ENCODE results near the gene LASP1. TPM values are rescaled to one million over a fixed set of nuclear protein-coding genes. Genes with fewer than 3 reads are reported as not detected.
A peak's percentile ranks its signal among the peaks of the same experiment; 100 is the strongest.

The LASP1 gene, protein sequence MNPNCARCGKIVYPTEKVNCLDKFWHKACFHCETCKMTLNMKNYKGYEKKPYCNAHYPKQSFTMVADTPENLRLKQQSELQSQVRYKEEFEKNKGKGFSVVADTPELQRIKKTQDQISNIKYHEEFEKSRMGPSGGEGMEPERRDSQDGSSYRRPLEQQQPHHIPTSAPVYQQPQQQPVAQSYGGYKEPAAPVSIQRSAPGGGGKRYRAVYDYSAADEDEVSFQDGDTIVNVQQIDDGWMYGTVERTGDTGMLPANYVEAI
- 100 to 1,000 TPM; 160 to 172 TPM for total RNA-seq

GRCh38 chr17:38869526-38870258 lies at the start of gene LASP1:
TSS of gene LASP1 (plus strand) at chr17:38870058. CDS start at chr17:38870190, 132 bp downstream.
- Mint-ChIP-seq H3K27me3 (ENCODE audit: low read depth) (no peaks in the 10 kb centered on the region), H3K27ac (peak within 1 kb of the TSS; percentile 100), H3K4me3 (peak within 1 kb of the TSS; percentile 94 to 100), H3K36me3 (ENCODE audit: insufficient read depth in 2 of 2) (peaks cover 5 to 10% of the 10 kb centered on the region in 2 donors), H3K4me1 (ENCODE audit: low read depth) (peaks cover 61% of the 10 kb centered on the region), H3K9me3 (no peaks in the 10 kb centered on the region)
- ATAC-seq (replicated peaks in 1 of 2) (peak; percentile 74 to 78), DNase-seq (peak; percentile 93)

- Mint-ChIP-seq H3K4me1 (ENCODE audit: low read depth) (peaks cover 32% of the 10 kb centered on the region), H3K9me3 (no peaks in the 10 kb centered on the region), H3K36me3 (ENCODE audit: insufficient read depth in 2 of 2) (peaks cover 0 to 4% of the 10 kb centered on the region in 2 donors), H3K27me3 (ENCODE audit: low read depth) (no peaks in the 10 kb centered on the region), H3K4me3 (peak within 1 kb of the TSS; percentile 95 to 99), H3K27ac (peak within 1 kb of the TSS; percentile 99)
- DNase-seq, result peak; percentile 94 to 98
- peak; percentile 90 to 93 for ATAC-seq (replicated peaks in 1 of 2)
These were observed 44.7 kb upstream of the LASP1 start, which contains the start of gene CWC25 for GRCh38 chr17:38824899-38825761. TSS of gene CWC25 (minus strand) at chr17:38825321. CDS start at chr17:38825183, 138 bp downstream.

GRCh38 chr17:38825762-38826247 lies 44.1 kb upstream of the LASP1 start:
- no peak for DNase-seq
- no peak for ATAC-seq (replicated peaks in 1 of 2)

GRCh38 chr17:38844261-38844757 lies 25.5 kb upstream of the LASP1 start:
- peaks cover 4 to 12% of the 10 kb centered on the region in 2 donors for H3K36me3 Mint-ChIP-seq (ENCODE audit: insufficient read depth in 2 of 2)

More at GRCh38 chr17:38825762-38826247, 44.1 kb upstream of the LASP1 start:
- Mint-ChIP-seq H3K4me3 (peak overlapping the region; percentile 95 to 99), H3K4me1 (ENCODE audit: low read depth) (peaks cover 32% of the 10 kb centered on the region), H3K27ac (peak overlapping the region; percentile 99), H3K27me3 (ENCODE audit: low read depth) (no peaks in the 10 kb centered on the region), H3K36me3 (ENCODE audit: insufficient read depth in 2 of 2) (peaks cover 0 to 3% of the 10 kb centered on the region in 2 donors), H3K9me3 (no peaks in the 10 kb centered on the region)

DNA sequence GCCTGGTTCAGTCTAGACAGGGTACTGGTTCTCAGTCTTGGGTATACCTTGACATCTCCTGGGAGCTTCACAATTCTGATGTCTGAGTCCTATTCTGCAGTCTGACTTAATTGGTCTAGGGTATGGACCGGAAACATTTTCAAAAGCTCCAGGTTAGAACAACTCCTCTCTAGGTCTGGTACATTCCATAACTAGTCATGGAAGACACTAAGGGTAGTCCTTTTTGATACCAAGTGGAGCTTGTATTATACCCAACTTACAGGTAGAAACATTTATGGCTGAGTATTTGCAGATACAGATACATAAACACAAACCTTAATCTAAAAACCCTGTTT lies 21.3 kb upstream of the LASP1 start:
- Mint-ChIP-seq H3K4me1 (ENCODE audit: low read depth) (peaks cover 37% of the 10 kb centered on the region), H3K27ac (no peak overlapping the region), H3K27me3 (ENCODE audit: low read depth) (no peaks in the 10 kb centered on the region), H3K36me3 (ENCODE audit: insufficient read depth in 2 of 2) (peaks cover 28 to 48% of the 10 kb centered on the region in 2 donors), H3K4me3 (no peak overlapping the region), H3K9me3 (no peaks in the 10 kb centered on the region)
- ATAC-seq (replicated peaks in 1 of 2), result no peak
- DNase-seq, result no peak

More at GRCh38 chr17:38844261-38844757, 25.5 kb upstream of the LASP1 start:
- Mint-ChIP-seq H3K27me3 (ENCODE audit: low read depth) (no peaks in the 10 kb centered on the region), H3K4me3 (no peak overlapping the region), H3K4me1 (ENCODE audit: low read depth) (peaks cover 6% of the 10 kb centered on the region), H3K27ac (no peak overlapping the region), H3K9me3 (no peaks in the 10 kb centered on the region)
- no peak for DNase-seq
- ATAC-seq (replicated peaks in 1 of 2), result no peak

DNA sequence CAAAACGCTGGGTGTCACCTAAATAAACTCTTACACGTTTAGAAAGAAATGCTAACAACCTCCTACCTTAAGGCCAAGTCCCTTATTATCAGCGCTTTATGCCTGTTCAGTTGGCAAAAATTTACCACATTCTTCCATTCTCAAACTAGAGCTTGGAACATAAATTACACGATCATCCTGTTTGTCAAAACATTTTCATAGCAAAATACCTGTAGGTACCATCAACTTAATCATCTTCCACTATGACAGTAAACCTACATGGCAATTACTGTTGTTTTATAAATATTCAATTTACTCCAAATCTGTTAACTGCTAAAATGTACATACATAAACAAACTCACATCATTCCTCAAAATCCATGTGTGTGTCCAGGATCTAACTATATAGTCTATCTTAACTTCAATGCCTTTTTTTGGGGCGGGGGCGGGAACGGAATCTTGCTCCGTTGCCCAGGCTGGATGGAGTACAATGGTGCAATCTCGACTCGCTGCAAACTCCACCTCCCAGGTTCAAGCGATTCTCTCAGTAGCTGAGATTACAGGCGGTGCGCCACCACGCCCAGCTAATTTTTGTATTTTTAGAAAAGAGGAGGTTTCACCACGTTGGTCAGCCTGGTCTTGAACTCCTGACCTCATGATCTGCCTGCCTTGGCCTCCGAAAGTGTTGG lies 20.8 kb upstream of the LASP1 start:
- H3K27ac Mint-ChIP-seq, result peak overlapping the region; percentile 51
- peaks cover 31 to 50% of the 10 kb centered on the region in 2 donors for H3K36me3 Mint-ChIP-seq (ENCODE audit: insufficient read depth in 2 of 2)
- H3K27me3 Mint-ChIP-seq (ENCODE audit: low read depth), result no peaks in the 10 kb centered on the region
- DNase-seq, result no peak
- no peak overlapping the region for H3K4me3 Mint-ChIP-seq
- no peak for ATAC-seq (replicated peaks in 1 of 2)
- H3K4me1 Mint-ChIP-seq (ENCODE audit: low read depth), result peaks cover 42% of the 10 kb centered on the region
- no peaks in the 10 kb centered on the region for H3K9me3 Mint-ChIP-seq

- no peak for ATAC-seq (replicated peaks in 1 of 2)
- H3K4me1 Mint-ChIP-seq (ENCODE audit: low read depth), result peaks cover 55% of the 10 kb centered on the region
- no peaks in the 10 kb centered on the region for H3K27me3 Mint-ChIP-seq (ENCODE audit: low read depth)
- DNase-seq, result no peak
- peak overlapping the region; percentile 99 to 100 for H3K4me3 Mint-ChIP-seq
- H3K36me3 Mint-ChIP-seq (ENCODE audit: insufficient read depth in 2 of 2), result peaks cover 31 to 50% of the 10 kb centered on the region in 2 donors
- peak overlapping the region; percentile 98 for H3K27ac Mint-ChIP-seq
- H3K9me3 Mint-ChIP-seq, result no peaks in the 10 kb centered on the region
These were observed 19.5 kb upstream of the LASP1 start for GRCh38 chr17:38850374-38850773.

- ATAC-seq (replicated peaks in 1 of 2), result no peak
- H3K27me3 Mint-ChIP-seq (ENCODE audit: low read depth), result no peaks in the 10 kb centered on the region
- H3K4me1 Mint-ChIP-seq (ENCODE audit: low read depth), result peaks cover 59% of the 10 kb centered on the region
These were observed 18.4 kb upstream of the LASP1 start for GRCh38 chr17:38851434-38851833.

DNA sequence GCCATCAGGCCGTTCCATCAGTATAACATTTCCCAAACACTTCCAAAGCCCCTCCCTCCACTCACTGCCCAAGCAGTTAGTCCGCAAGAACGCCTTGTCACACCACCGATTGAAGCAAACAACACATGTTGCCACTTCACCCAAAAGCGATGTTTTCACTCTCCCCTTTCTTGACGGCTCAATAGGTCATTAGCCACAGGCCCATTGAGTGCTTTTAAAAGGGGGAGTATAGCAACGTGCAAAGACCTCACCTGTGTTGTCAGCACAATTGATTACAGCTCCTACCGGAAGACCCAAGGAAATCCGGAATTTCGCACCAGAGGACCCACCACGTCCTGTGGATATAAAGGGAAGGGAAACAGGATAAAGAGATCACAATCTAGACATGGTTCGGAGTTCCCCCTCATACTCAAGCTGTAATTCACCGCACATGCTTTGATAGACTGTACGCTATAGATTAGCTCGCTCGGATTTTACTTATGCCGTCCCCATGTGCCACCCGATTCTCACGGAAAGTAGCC lies 17.0 kb upstream of the LASP1 start:
- no peak for DNase-seq
- ATAC-seq (replicated peaks in 1 of 2), result peak; percentile 5 to 10
- H3K4me3 Mint-ChIP-seq, result peak overlapping the region; percentile 99 to 100

More at GRCh38 chr17:38851434-38851833, 18.4 kb upstream of the LASP1 start:
- DNase-seq, result no peak
- Mint-ChIP-seq H3K27ac (peak overlapping the region; percentile 98), H3K36me3 (ENCODE audit: insufficient read depth in 2 of 2) (peaks cover 31 to 50% of the 10 kb centered on the region in 2 donors), H3K9me3 (no peaks in the 10 kb centered on the region), H3K4me3 (peak overlapping the region; percentile 99 to 100)

GRCh38 chr17:38853292-38854219 lies 16.3 kb upstream of the LASP1 start, which contains the start of gene RPL23:
TSS of gene RPL23 (minus strand) at chr17:38853721. CDS start at chr17:38853710, 11 bp downstream.
- peak within 1 kb of the TSS; percentile 99 to 100 for H3K4me3 Mint-ChIP-seq
- peaks cover 59% of the 10 kb centered on the region for H3K4me1 Mint-ChIP-seq (ENCODE audit: low read depth)
- H3K36me3 Mint-ChIP-seq (ENCODE audit: insufficient read depth in 2 of 2), result peaks cover 31 to 45% of the 10 kb centered on the region in 2 donors
- peak within 1 kb of the TSS; percentile 98 for H3K27ac Mint-ChIP-seq
- peak; percentile 91 to 93 for DNase-seq
- no peaks in the 10 kb centered on the region for H3K27me3 Mint-ChIP-seq (ENCODE audit: low read depth)
- ATAC-seq (replicated peaks in 1 of 2), result peak; percentile 87 to 91
- no peaks in the 10 kb centered on the region for H3K9me3 Mint-ChIP-seq

More for the DNA sequence above, 17.0 kb upstream of the LASP1 start:
- Mint-ChIP-seq H3K9me3 (no peaks in the 10 kb centered on the region), H3K27me3 (ENCODE audit: low read depth) (no peaks in the 10 kb centered on the region), H3K27ac (peak overlapping the region; percentile 98), H3K36me3 (ENCODE audit: insufficient read depth in 2 of 2) (peaks cover 31 to 46% of the 10 kb centered on the region in 2 donors), H3K4me1 (ENCODE audit: low read depth) (peaks cover 59% of the 10 kb centered on the region)
